Measurements from ENCODE around the gene MAML3.

MAML3 gene

DNA sequence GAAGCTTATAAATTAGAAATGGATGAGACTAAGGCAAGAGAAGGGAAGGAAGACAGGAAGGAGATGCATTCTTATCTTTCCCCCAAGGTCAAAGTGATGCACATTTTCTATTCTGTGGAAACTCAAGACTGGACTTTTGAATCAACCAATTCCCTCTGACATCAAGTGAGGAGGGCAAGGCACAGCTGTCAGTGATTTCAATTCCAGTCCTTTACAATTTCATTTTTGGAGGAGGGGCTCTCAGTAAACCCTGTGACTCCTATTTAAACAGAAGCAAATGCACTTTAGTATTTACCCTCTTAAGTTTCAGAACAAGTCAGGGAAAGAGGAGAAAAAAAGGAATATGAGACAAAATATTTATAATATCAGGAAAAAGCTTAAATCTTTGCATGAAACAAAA is 354.4 kb downstream of the MAML3 start:
- DNase-seq: peak; percentile 57

DNA sequence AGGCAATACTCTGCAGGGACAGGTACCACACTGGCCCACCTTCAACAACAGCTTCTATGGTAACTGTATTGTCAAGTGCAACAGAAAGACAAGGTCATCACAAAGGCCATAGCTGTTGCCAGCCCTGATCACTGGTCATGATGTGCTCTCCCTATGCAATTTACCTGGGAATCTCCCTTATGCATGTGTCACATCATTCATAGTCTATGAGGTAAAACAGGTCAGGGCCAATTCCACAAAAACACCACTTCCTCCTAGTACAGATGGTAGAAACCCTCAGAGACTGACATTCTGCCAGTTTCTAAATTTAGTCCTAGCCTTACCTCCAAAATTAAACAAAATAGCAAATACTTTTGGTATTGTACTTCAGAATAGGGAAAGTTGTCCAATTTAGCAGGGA is 355.5 kb downstream of the MAML3 start:
- peak; percentile 15 for DNase-seq

DNA sequence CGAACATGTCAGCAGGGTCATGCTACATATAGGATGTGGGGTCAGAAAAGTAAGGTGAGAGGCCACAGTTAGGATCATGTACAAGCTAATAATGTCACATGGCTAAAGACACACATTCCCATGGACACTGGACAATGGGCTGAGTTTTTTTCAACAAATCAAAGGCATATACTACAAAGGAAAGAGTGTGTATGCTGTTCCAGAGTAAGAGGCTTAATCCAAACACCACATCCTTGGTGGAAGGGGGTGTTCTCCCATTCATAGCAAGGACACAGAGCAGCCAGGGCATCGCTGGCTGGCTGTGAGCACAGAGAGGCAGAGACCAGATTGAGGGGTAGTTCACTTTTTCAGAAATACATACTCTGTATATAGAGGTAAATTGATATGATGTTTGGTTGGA is 356.7 kb downstream of the MAML3 start:
- no peak for DNase-seq

DNA sequence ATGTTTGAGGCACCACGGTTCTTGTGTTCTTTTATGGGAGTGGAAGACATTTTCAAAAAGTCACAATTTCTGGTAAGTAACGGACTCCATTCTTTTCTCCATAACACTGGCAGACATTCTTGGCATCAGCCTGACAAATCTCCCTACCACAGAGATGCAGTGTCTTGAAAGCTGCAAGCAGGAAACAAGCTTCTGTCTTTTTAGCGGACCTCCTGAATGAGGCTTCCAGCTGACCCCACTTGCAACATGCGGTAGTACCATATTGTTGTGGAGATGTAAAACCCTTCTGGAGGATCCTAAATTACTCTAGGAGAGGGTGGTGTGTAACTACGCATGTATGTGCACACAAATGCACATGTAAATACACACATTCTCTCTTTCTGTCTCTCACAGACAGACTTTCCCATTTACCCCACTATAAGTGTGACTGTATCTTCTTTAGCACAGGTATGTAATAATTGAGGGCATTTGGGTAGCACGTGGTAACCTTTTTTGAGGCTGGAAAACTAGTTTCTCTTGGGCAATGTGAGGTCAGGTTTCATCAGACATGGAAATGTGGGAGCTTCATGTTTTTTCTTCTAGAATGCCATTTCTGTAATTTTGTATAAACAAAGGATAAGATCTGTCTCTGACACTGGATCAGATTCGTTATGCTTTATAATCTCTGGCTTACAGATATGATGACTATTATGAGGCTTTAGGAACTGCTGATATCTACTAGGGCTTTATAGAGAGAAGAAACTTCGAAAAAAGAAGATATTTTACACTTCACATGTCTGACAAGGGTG is 358.3 kb downstream of the MAML3 start:
- no peak for DNase-seq

DNA sequence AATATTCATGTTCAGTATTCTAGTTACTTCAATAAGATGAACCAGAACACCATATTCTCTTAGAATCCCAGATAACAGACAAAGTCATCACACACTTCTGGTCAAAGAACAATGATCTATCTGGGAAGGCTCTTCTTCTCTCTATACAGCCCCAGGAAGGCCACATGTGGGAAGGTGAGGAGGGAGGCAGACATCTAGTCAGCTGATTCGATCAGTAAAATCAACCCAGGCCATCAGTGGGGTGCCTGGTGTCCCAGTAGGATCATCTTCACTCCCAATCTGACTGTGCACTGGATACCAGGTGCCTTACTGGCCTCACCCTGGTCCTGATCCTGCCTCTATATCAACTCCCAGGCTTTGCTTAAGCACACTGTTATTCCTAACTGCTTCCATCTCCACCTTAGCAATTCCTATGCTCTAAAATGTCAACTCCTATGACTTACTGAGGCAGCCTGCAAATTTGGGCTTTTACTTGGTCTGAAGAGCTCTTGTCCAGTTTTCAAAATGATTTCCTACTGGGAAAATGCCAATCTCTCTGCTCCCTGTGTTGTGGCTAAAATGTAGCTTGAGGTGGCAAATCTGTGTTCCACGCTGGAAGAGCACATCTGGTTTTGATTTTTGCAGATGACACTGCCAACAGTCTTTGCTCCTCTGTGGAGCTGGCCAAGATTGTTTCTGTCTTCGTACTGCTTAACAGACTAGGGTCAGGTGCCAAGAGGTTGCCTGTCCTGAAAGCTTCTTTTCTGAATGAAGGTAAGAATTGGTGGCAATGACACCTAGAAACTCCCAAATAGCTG is 359.6 kb downstream of the MAML3 start:
- no peak for DNase-seq

DNA sequence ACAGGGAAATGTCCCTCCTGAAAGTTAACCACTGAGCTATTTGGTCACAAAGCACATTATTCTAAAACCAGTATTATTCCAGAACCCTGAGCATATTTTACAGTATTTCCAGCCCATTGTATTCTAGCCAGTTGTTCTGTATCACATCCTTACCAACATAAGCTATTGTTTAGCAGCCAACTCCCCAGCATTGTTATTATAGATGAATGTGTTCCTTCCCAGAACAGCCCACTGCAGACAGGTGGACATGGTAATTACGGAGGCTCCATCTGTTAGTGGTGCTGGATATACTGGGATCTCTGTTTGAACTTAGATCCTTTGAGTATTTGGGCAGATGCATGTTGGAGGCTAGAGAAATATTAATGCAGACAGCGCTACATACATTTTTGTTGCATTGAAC is 362.3 kb downstream of the MAML3 start:
- peak; percentile 87 for DNase-seq

DNA sequence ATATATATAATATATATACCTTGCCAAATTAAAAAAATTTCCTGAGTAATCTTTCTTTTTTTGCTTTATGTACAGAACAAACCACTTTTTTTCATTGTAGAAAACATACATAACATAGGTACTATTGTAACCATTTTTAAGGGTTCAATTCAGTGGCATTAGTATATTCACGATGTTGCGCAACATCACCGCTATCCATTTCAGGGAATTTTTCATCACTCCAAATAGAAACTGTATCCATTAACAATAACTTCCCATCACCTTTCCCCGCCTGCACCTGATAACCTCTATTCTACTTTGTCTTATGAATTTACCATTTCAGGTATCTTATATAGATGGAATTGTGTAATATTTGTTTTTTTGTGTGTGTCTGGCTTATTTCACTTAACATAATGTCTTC is 363.7 kb downstream of the MAML3 start:
- no peak for DNase-seq

DNA sequence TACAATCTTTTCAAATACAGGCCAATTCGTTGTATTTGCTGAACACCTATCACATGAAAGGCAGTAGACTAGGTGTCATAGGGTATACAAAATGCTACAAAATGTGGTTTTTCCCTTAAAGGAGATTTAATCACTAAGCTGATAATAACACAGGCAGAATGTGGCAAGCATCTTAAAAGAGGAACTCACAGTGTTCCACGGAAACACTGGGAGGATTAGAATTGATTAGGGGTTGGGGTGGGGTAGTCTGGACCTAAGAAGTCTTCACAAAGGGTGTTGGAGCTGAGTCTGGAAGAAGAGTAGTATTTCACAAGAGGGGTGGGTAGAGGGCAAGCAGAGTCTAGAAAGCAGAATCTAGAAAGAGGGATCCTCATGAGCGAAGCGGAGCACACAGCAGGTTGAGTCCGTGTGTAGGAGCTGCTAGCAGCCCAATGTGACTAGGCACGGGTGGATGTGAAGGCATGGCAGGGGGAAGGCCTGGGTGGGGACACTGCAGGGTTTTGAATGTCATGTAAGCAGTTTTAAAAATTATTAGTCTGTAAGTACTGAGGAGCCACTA is 364.8 kb downstream of the MAML3 start:
- no peak for DNase-seq

DNA sequence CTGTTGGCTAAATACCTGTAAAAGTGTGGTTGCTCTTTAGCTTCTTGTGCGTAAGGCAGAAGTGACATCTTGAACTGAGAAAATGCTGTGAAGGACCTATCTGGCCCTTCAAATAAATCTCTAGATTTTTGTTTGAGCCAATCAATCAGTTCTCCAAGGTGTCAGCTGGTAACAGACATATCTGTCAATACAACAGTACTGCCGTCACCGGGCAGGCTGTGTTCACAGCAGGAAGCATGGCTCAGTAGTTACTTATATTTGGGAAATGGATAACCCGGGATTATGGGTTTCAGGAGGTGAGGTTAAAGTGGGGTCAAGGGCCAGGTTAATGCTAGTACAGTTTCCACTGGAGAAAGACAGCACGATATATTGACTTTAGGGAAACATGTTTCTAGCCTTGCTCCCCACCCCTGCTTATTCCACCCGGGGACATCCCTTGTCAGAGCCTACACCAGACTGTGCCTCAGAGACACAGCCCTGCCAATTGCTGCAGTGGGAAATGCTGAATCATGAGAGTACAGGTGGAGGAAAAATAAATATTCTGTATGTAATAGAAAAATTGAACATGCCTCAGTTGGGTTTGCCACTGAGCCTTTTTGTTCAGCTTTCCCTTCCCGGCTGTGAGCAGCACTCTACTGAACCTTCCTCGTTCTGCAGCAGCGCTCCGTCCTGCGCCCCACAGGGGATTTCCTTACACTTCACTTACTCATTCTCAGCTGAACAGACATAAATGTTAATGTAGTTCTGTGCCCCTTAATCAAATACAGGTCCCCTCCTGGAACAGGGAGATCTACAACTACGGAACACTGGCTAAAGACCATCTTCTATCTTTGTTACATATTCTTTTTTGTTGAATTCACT is 367.3 kb downstream of the MAML3 start:
- peak; percentile 60 for DNase-seq

DNA sequence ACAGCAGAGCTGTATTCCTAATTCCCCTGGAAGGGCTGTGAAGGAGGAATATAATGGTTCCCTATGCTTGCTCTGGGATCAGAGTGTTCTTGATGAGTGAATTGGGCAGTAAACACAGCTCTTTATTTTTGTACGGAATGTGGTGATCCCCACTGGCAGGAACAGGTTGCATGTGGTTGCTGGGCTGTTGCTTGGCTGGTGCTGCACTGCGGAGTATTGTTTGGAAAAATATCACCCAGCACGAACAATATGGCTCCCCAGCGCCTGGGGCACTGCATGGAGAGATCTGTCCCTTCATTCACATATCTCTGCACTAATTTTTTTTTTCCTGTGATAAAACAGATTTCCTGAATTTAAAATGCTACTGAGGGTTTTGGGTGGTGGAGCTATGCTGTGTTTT is 368.6 kb downstream of the MAML3 start:
- no peak for DNase-seq

DNA sequence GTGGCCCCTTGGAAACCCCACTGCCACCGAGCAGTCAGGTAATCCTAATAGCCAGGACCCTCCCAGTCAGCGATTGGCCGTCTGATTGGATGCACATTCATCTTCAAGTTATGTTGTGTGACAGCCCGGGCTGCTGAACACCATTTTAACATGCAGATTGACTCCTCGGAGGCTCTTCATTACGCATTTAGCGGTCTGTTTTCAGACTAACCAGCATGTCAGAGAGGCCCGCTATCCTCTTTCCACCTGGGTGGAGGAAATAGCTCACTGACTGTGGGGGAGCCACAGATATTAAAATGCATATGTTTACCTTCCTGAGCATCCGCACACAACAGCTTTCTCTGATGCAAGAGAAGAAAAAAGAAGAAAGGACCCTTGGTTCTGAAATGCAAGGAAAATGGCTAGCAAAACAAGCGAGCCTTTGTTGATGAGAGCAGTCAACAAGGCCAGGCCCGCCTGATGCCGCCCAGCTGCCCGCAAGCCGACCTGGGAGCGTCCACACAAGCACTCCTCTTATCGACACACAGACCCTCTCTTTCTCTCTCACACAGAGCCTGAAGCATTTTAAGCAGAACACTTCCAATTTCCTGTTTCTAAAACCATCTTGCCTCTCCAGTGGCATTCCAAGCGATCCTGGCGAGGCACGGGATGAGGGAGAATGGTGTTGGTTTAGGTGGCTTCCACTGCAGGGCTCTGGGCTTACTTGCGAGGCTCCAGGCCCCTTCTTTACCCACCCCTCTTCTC is 370.1 kb downstream of the MAML3 start:
- DNase-seq: no peak

DNA sequence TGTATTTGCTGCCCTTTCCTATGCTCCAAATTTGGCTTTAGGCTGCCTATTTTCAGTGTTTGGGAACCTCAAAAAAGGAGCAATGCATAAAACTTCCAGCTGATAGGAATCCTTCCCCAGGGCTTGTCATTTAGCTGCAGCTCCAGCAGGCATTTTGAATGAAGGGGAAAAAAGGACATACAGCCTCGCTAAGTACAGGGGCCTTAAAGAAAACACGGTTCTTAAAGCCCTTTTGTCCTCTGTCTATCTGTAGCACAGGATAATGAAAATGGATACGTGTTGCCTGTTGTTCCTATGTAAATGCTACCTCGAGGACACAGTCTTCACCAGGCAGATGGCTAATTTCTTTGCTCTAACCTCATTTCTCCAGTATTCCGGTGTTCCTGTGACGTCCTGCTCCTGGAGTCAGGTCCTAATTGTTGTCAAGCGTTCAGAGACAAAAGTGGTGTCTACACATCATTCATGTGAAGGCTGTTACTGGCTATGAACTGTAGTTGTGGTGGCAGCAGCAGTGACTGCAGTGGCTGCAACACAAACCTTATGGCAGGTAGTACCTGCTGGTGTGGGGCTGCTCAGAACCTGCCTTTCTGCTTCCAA is 371.0 kb downstream of the MAML3 start:
- no peak for DNase-seq

DNA sequence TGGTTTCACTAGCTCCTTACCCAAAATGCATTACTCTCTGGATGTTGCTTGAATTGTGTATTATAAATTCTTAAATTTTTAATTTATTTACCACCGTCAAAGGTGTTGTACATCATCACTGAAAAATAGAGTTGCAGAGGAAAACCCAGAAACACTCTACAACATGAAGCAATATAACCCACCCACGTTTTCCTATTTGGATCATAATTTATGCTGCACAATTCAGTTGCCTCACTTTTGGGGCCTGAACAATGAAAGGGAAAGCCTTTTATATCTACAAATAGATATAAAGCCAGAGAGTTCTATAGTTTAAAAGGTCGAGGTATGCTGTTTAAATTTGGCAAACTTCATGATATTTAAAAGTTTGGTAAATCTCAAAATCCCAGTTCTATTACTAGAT is 372.9 kb downstream of the MAML3 start:
- DNase-seq: no peak

DNA sequence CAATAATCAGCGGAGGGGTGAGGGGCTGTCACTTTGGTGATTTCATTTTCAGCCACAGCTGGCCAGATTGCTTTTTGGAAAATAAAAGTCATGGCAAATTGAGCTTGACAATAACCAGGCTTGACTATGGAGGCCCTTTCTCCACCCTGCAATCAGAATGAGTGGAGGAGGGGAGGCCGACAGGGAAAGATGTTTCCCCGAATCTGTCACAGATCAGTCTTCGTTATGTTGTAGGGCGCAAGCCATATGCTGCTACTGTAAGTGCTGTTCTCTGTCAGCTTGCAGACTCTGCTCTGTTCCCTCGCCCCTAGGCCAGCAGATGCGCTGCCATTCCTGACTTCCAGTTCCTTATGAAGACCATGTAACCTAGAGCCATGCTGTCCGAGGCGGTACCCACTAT is 374.3 kb downstream of the MAML3 start:
- DNase-seq: no peak

DNA sequence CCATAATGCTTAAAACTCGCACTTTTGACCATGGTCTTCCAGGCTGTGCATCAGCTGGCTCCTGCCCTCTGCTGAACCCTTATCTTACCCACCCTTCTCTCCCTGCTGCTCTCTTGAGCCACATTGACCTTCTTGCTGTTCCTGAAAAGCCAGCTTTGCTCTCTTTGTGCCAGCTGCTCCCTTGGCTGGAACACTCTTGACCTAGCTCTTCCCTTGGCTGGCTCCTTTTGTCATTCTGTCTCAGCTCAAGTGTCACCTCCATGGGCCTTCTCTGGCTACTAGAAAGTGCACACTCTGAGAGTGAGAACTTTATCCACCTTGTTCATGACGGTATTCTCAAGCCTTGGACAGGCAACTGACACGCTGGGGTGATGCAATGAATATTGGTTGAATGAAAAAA is 376.2 kb downstream of the MAML3 start:
- DNase-seq: no peak

DNA sequence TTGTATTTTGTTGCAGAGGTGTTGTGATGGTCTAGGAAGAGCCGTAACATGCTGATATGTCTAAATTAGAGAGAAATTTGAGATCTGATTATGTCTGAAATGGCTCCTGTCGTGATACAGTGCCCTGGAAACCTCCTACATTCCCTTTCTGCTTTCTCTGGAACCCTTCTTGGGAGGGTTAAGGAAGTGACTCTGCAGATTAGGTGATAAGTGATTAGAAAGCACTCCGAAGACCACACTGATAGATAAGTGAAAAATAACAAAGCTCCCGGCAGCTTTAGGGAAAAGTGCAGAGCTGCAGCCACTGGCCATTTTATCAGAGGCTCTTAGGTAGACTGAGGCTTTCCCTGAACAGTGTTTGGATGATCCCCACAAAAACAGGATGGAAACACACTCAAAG is 377.7 kb downstream of the MAML3 start:
- no peak for DNase-seq

DNA sequence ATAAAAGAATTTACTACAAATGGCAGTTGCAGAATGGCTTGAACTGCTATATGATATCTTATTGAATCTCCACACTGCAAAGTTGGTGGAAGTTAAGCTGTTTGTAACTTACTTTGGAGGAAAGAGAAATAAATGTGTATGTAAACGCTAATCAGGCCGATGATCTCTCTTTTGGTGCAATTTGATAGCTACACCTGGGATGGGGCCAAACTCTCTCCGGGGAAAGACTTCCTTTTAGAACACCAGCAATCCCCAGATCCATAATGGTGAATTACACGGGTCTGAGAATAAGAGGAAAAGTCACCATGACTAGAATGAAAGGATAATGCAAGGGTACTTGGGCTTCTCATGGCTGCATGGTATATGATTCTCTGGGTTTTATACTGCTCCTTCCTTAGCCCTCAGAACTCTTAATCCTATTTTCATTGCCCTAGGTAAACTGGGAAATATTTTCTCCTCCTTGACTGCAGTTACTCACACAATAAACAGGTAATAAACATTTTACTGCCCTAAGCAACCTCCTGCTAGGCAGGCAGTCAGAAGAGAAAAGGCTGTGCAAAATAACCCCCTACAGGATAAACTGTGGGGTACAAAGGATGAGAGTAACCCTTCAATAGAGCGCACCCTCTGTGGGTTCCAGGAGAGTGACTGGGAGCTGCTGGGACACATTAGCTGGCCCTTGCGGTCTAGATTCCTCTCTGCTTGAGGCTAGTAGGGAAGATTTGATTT is 379.1 kb downstream of the MAML3 start:
- DNase-seq: peak; percentile 69

DNA sequence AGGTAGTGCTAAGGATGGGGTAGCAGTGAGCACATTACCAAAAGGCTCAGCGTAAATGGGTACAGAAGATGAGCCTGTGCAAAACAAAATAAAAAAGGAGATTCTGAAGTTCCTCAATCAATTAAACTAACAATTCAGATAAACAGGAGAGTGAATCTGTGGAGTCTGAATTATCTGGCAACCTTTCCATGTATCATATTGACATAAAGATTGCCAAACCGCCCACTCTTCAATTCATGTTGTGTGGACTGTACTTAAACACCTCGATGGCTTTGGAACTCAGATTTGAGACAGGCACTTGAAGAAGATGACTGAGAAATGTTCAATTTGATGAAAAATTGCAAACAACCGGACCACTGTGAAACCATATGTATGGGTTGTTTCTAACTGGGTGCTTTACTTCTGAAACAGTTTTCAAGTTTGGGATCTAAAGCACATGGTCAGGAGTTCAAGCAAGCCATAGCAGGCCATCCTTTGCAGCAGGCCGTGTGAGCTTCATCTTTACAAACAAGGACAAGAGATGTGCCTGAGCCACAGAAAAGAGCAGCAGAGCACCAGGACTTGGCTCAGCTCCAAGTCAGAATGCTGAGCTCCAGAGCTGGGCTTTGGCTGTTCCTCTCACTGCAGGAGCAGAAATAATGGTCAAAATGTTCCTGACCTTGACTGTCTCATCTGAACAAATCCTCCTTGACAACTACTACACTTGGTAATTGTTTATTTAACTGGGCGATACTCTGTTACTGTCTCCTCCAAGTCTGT is 380.2 kb downstream of the MAML3 start:
- DNase-seq: peak; percentile 57

DNA sequence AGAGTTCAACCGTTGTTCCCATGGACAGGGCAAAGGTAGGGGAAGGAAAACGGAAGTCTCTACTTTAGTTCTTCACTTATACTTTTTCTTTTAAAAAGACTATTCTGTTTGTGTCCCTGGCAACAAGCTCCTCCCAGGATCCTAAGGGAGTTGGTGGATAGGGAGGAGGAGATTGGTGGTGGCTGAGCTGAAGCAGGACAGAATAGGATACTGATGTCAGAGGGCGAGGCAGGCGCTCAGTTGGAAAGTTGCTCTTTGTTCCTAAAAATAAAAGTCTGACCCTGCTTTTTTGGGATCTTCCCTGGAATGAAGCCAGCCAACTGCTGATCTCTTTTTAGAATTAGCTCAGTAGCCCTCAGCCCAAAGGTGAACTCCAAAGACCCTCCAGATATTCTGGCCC is 383.6 kb downstream of the MAML3 start:
- no peak for DNase-seq

DNA sequence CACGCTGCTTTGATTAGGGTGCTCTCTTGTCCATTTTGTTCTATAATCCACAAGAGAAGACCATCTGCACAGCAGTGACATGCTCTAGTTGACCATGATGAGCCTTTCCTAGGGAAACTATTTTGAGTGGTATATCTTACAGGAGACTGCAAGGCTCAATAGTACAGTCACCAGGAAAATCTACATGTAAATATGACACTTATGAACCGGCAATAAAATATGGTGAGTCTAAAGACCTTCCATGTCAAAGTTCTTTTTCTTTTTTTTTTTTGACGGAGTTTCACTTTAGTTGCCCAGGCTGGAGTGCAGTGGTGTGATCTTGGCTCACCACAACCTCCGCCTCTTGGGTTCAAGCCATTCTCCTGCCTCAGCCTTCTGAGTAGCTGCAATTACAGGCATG is 384.6 kb downstream of the MAML3 start:
- no peak for DNase-seq

DNA sequence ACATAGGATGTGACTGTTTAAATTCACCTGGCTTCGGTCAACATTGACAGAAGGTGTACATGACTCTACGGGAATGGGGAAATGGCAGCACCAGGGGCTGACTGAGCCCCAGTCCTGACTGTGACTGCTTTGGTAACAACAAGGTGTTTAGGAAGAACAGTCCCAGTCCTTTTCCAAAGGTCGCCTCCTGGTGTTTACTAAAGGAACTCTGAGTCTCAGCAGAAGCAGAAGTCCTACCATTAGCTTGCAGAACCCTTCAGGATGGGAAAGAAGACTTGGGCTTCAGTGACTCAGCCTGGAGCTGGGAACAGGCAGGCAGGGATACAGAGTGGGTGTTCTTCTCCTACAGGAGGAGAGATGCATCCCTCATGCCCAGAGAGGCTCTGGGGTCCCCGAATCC is 385.1 kb downstream of the MAML3 start:
- peak; percentile 85 for DNase-seq

Data from NCI-H69 (cell line).